HG03095 (cell line): ENCODE measurements around the gene POLR3B.

Experiments used
- ATAC-seq: cut with Tn5 transposase; IDR thresholded peaks from one replicate; pipeline ENCODE4 v1.9.1; 2021; ENCODE audit warnings: moderate library complexity; ENCODE audit not compliant: unreplicated experiment

POLR3B gene

GRCh38 chr12:106412563-106412962, 55.0 kb downstream of the POLR3B start:
- no peak for ATAC-seq

- no peak for ATAC-seq
Observed at GRCh38 chr12:106415134-106415533, 57.6 kb downstream of the POLR3B start.

- no peak for ATAC-seq
Observed at GRCh38 chr12:106416273-106416672, 58.7 kb downstream of the POLR3B start.

- no peak for ATAC-seq
Observed at GRCh38 chr12:106417926-106418910, 60.7 kb downstream of the POLR3B start.

GRCh38 chr12:106418970-106419369, 61.4 kb downstream of the POLR3B start:
- no peak for ATAC-seq

GRCh38 chr12:106423291-106423690, 65.7 kb downstream of the POLR3B start:
- no peak for ATAC-seq

- no peak for ATAC-seq
Observed at GRCh38 chr12:106425061-106425702, 67.6 kb downstream of the POLR3B start.

GRCh38 chr12:106427917-106428316, 70.4 kb downstream of the POLR3B start:
- ATAC-seq: no peak

- ATAC-seq: no peak
Observed at GRCh38 chr12:106428384-106428783, 70.8 kb downstream of the POLR3B start.

GRCh38 chr12:106429043-106429552, 71.5 kb downstream of the POLR3B start:
- ATAC-seq: no peak

- no peak for ATAC-seq
Observed at GRCh38 chr12:106429636-106430035, 72.1 kb downstream of the POLR3B start.

GRCh38 chr12:106431839-106432411, 74.4 kb downstream of the POLR3B start:
- no peak for ATAC-seq

GRCh38 chr12:106433055-106433454, 75.5 kb downstream of the POLR3B start:
- ATAC-seq: no peak

- ATAC-seq: no peak
Observed at GRCh38 chr12:106434526-106434925, 77.0 kb downstream of the POLR3B start.

- ATAC-seq: no peak
Observed at GRCh38 chr12:106436164-106436563, 78.6 kb downstream of the POLR3B start.

- no peak for ATAC-seq
Observed at GRCh38 chr12:106442575-106442974, 85.0 kb downstream of the POLR3B start.

GRCh38 chr12:106445053-106445452, 87.5 kb downstream of the POLR3B start:
- ATAC-seq: no peak

GRCh38 chr12:106445959-106446358, 88.4 kb downstream of the POLR3B start:
- ATAC-seq: no peak

- ATAC-seq: no peak
Observed at GRCh38 chr12:106446419-106447092, 89.0 kb downstream of the POLR3B start.

GRCh38 chr12:106452309-106452708, 94.8 kb downstream of the POLR3B start:
- no peak for ATAC-seq

GRCh38 chr12:106455111-106455510, 97.6 kb downstream of the POLR3B start:
- no peak for ATAC-seq
